AG09309 (cell line): ENCODE measurements around the gene PDE8B.

Source experiments
- DNase-seq: peaks from one replicate; pipeline ENCODE4 v3.0.0-alpha.2; 2010; ENCODE audit warnings: low read depth
- H3K4me3 ChIP-seq: 2 replicates; pipeline ENCODE4 v1.5.1; 2011; ENCODE audit warnings: mild to moderate bottlenecking, low read depth, low read length, moderate library complexity; ENCODE audit not compliant: control insufficient read depth
- TF ChIP-seq, protein P1 (sequence below): IDR thresholded peaks from 2 replicates; pipeline ENCODE4 v1.5.1; 2011; ENCODE audit warnings: mild to moderate bottlenecking, low read depth, low read length, inconsistent platforms; ENCODE audit not compliant: insufficient read depth, control insufficient read depth; ENCODE audit errors: missing control alignments

Gene PDE8B

GRCh38 chr5:77321793-77322394 is 111.4 kb downstream of the PDE8B start:
- H3K4me3 ChIP-seq: no peak overlapping the region
- TF ChIP-seq, protein P1, sequence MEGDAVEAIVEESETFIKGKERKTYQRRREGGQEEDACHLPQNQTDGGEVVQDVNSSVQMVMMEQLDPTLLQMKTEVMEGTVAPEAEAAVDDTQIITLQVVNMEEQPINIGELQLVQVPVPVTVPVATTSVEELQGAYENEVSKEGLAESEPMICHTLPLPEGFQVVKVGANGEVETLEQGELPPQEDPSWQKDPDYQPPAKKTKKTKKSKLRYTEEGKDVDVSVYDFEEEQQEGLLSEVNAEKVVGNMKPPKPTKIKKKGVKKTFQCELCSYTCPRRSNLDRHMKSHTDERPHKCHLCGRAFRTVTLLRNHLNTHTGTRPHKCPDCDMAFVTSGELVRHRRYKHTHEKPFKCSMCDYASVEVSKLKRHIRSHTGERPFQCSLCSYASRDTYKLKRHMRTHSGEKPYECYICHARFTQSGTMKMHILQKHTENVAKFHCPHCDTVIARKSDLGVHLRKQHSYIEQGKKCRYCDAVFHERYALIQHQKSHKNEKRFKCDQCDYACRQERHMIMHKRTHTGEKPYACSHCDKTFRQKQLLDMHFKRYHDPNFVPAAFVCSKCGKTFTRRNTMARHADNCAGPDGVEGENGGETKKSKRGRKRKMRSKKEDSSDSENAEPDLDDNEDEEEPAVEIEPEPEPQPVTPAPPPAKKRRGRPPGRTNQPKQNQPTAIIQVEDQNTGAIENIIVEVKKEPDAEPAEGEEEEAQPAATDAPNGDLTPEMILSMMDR: no peak
- no peak for DNase-seq

DNA sequence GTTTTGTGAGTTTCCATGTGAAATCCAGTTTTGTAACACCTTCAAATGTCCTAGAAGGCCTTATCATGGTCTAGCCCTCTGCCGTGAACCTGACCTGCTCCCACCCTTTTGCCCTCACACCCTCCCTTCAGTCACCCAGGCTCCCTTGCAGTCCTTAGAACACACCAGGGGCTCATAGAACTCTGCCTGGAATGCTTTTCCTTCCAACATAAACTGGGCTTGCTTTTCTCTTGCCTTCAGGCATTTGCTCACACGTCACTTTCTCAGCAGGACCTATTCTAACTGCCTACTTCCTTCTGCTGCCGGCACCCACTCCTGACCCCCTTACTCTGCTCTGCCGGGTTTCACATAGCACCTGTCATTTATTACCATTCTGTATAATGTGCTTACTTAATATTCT is 111.9 kb downstream of the PDE8B start:
- DNase-seq: no peak
- H3K4me3 ChIP-seq: no peak overlapping the region
- TF ChIP-seq, protein P1: no peak

DNA sequence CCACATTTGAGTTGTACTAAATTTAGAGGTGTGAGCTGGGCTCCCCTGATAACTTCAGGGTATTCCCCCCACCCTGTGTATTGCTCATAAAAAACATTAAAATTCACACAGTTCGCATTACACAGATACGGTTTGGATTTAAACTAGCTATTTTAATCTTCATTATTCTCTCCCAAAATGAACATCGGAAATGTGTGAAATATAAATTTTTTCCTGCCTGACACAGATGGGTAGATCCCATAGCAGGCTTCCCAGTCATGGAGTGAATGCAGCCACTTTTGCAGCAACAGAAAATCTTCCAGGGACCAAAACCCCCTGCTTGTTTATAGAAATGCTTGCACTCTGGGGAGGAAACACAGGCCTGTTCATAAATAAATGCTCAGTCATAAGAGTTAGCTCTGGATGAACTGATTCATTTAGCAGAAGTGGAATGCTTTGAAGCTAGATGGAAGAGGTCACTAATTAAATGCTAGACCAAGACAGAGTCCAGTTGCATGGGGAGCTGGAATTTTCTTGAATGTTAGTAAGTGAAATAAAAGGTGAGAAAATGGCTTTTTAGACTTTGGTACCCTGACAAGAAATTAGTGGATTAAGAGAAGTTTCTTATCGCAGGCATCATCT is 115.6 kb downstream of the PDE8B start:
- TF ChIP-seq, protein P1: no peak
- no peak for DNase-seq
- H3K4me3 ChIP-seq: no peak overlapping the region

DNA sequence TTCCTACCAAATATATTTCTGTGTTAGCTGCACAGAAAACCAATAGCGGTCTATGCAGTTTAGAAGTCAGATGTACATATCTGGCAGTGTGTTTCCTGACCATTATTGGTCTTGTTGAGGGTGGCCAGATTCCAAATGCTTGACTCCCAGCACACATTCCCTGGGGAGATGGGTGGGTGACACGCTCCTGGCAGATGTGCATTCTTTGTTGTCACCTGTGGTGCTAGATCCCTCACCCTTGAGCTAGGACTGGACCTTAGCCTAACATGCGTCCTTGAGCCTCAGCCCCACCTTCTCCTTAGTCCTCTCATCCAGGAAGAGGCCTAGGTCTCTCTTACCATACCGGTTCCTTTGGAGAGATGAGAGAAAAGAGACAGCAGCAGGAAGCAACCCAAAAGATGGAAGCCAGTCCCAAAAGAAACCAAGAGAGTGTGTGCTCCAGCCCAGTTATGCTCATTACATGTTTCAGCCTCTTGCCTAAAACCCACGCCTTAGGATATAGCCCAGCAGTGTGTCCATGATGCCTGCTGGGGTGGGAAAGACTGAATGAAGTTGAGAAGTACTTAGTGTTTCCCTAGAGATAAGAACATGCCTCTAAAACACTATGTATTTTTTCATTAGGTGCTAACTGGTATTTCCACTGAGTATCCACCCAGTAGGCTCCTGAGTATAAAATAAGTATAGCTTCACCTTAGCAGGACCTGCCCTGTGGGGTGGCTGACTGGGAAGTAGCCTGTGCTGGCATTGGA is 116.7 kb downstream of the PDE8B start:
- no peak for DNase-seq
- no peak overlapping the region for H3K4me3 ChIP-seq
- TF ChIP-seq, protein P1: no peak

DNA sequence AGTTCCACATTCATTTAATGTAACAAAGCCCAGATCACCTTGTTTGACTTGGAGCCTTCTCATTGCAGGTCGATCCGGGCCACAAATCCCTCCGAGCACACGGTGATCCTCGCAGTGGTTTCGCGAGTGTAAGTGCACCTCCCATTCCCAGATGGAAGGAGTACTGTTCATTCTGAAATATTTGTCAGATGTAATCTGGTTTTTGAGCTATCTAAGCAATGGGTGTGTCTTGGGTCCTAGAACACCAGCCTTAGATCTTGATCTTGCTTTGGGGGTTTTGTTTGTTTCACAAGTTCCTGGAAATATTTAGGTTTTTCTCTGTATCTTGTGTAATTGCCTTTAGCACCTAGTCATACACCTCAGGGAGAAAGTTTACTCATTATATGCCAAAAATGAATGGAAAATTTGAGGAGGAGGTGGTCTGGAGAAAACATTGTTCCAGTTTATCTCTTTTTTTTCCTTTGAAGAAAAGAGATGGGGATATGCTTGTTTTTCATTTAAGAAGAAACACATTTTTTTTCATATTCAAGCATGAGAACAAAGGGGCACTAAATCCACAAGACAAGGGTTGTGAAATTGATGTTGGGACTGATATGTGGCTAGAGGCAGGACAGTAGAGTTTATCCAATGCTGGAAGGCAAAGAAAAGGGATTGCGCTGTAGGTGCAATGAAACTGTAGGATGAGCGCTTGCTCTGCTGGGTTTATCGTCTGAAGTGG is 118.6 kb downstream of the PDE8B start:
- TF ChIP-seq, protein P1: no peak
- no peak overlapping the region for H3K4me3 ChIP-seq
- DNase-seq: no peak

- no peak overlapping the region for H3K4me3 ChIP-seq
- no peak for DNase-seq
- TF ChIP-seq, protein P1: no peak
Measured at GRCh38 chr5:77329664-77330430, 119.4 kb downstream of the PDE8B start.
